WERI-Rb-1 (cell line): Measurements from ENCODE around the gene SLC25A44.

Source experiments
- DNase-seq: peaks from one replicate; pipeline ENCODE4 v3.0.0-alpha.2; 2020
- H3K27ac ChIP-seq: fragments of 250-450 bp; sonication (Bioruptor Pico); 2 replicates; pipeline ENCODE4 v1.5.1; 2020; ENCODE audit warnings: mild to moderate bottlenecking, moderate library complexity
- H3K27me3 ChIP-seq: fragments of 250-450 bp; sonication (Bioruptor Pico); 2 replicates; pipeline ENCODE4 v1.5.1; 2021; ENCODE audit warnings: mild to moderate bottlenecking, low read depth, moderate library complexity; ENCODE audit not compliant: insufficient read depth, severe bottlenecking
- H3K36me3 ChIP-seq: fragments of 250-450 bp; sonication (Bioruptor Pico); 2 replicates; pipeline ENCODE4 v1.5.1; 2020; ENCODE audit warnings: mild to moderate bottlenecking, moderate library complexity
- H3K4me3 ChIP-seq: 2 replicates; pipeline ENCODE4 v1.5.1; 2011; ENCODE audit warnings: low read depth, mild to moderate bottlenecking, control low read depth, low read length
- H3K9me3 ChIP-seq: fragments of 250-450 bp; sonication (Bioruptor Pico); 2 replicates; pipeline ENCODE4 v1.5.1; 2021; ENCODE audit warnings: mild to moderate bottlenecking, moderate library complexity; ENCODE audit not compliant: severe bottlenecking
- CTCF ChIP-seq: IDR thresholded peaks from 2 replicates; pipeline ENCODE4 v1.5.1; 2011; ENCODE audit warnings: low read depth, mild to moderate bottlenecking, control low read depth, inconsistent platforms, low read length

The SLC25A44 gene

GRCh38 chr1:156226116-156226538, 32.2 kb downstream of the SLC25A44 start:
- Histone ChIP-seq H3K4me3 (no peak overlapping the region), H3K9me3 (no peaks in the 10 kb centered on the region), H3K36me3 (peaks cover 70% of the 10 kb centered on the region), H3K27me3 (no peaks in the 10 kb centered on the region), H3K27ac (no peak overlapping the region)
- no peak for TF ChIP-seq CTCF
- no peak for DNase-seq

- Histone ChIP-seq H3K36me3 (peaks cover 69% of the 10 kb centered on the region), H3K9me3 (no peaks in the 10 kb centered on the region), H3K27ac (no peak overlapping the region), H3K27me3 (no peaks in the 10 kb centered on the region), H3K4me3 (no peak overlapping the region)
- TF ChIP-seq CTCF: no peak
- no peak for DNase-seq
Observed at GRCh38 chr1:156226782-156227181, 32.9 kb downstream of the SLC25A44 start.

- H3K9me3 ChIP-seq: no peaks in the 10 kb centered on the region
- no peak for TF ChIP-seq CTCF
- H3K27ac ChIP-seq: no peak overlapping the region
- peaks cover 62% of the 10 kb centered on the region for H3K36me3 ChIP-seq
- no peaks in the 10 kb centered on the region for H3K27me3 ChIP-seq
- no peak for DNase-seq
- no peak overlapping the region for H3K4me3 ChIP-seq
Observed at GRCh38 chr1:156228501-156228900, 34.6 kb downstream of the SLC25A44 start.

GRCh38 chr1:156229809-156230472, 36.0 kb downstream of the SLC25A44 start:
- Histone ChIP-seq H3K4me3 (no peak overlapping the region), H3K36me3 (peaks cover 65% of the 10 kb centered on the region), H3K27ac (no peak overlapping the region), H3K9me3 (no peaks in the 10 kb centered on the region), H3K27me3 (no peaks in the 10 kb centered on the region)
- no peak for DNase-seq
- TF ChIP-seq CTCF: no peak

- no peaks in the 10 kb centered on the region for H3K9me3 ChIP-seq
- H3K4me3 ChIP-seq: no peak overlapping the region
- TF ChIP-seq CTCF: no peak
- peaks cover 68% of the 10 kb centered on the region for H3K36me3 ChIP-seq
- H3K27ac ChIP-seq: no peak overlapping the region
- DNase-seq: no peak
- no peaks in the 10 kb centered on the region for H3K27me3 ChIP-seq
Observed at GRCh38 chr1:156230473-156230837, 36.6 kb downstream of the SLC25A44 start.
